ENCODE measurements around the gene NNMT. TPM values are rescaled to one million over a fixed set of nuclear protein-coding genes. Genes with fewer than 3 reads are reported as not detected.

Gene NNMT
- total RNA-seq, 1 experiment from 2014 or later = not detected

GRCh38 chr11:114285599-114285998 lies 10.6 kb upstream of the NNMT start:
- Histone ChIP-seq H3K36me3 (replicated peaks; ENCODE audit: control insufficient read depth, insufficient read depth, low read length) (no peaks in the 10 kb centered on the region), H3K27me3 (ENCODE audit: control insufficient read depth, insufficient read depth, low read length) (0 out of 2 replicates have a peak, but pooled peaks cover 1% of the 10 kb centered on the region), H3K4me3 (ENCODE audit: insufficient read depth, low read depth, low read length) (no peak overlapping the region)
- DNase-seq = no peak

- no peak for DNase-seq
- no peaks in the 10 kb centered on the region for H3K36me3 ChIP-seq (replicated peaks; ENCODE audit: control insufficient read depth, insufficient read depth, low read length)
- H3K27me3 ChIP-seq (ENCODE audit: control insufficient read depth, insufficient read depth, low read length) = no peaks in the 10 kb centered on the region
- H3K4me3 ChIP-seq (ENCODE audit: insufficient read depth, low read depth, low read length) = no peak overlapping the region
Observed at GRCh38 chr11:114286229-114286628, 10.0 kb upstream of the NNMT start.

- no peaks in the 10 kb centered on the region for H3K27me3 ChIP-seq (ENCODE audit: control insufficient read depth, insufficient read depth, low read length)
Observed at GRCh38 chr11:114287154-114287553, 9.0 kb upstream of the NNMT start.

GRCh38 chr11:114288136-114288535 lies 8.1 kb upstream of the NNMT start:
- Histone ChIP-seq H3K27me3 (ENCODE audit: control insufficient read depth, insufficient read depth, low read length) (no peaks in the 10 kb centered on the region), H3K36me3 (replicated peaks; ENCODE audit: control insufficient read depth, insufficient read depth, low read length) (no peaks in the 10 kb centered on the region), H3K4me3 (ENCODE audit: insufficient read depth, low read depth, low read length) (no peak overlapping the region)
- DNase-seq = no peak

More at GRCh38 chr11:114287154-114287553, 9.0 kb upstream of the NNMT start:
- H3K4me3 ChIP-seq (ENCODE audit: insufficient read depth, low read depth, low read length) = no peak overlapping the region
- no peak for DNase-seq
- H3K36me3 ChIP-seq (replicated peaks; ENCODE audit: control insufficient read depth, insufficient read depth, low read length) = no peaks in the 10 kb centered on the region

GRCh38 chr11:114289779-114290178 lies 6.4 kb upstream of the NNMT start:
- Histone ChIP-seq H3K4me3 (ENCODE audit: insufficient read depth, low read depth, low read length) (no peak overlapping the region), H3K36me3 (replicated peaks; ENCODE audit: control insufficient read depth, insufficient read depth, low read length) (no peaks in the 10 kb centered on the region), H3K27me3 (ENCODE audit: control insufficient read depth, insufficient read depth, low read length) (no peaks in the 10 kb centered on the region)
- DNase-seq = no peak

- no peak for DNase-seq
- H3K4me3 ChIP-seq (ENCODE audit: insufficient read depth, low read depth, low read length) = no peak overlapping the region
- H3K27me3 ChIP-seq (ENCODE audit: control insufficient read depth, insufficient read depth, low read length) = no peaks in the 10 kb centered on the region
- no peaks in the 10 kb centered on the region for H3K36me3 ChIP-seq (replicated peaks; ENCODE audit: control insufficient read depth, insufficient read depth, low read length)
Observed at GRCh38 chr11:114290503-114291235, 5.5 kb upstream of the NNMT start.

GRCh38 chr11:114291381-114291780 lies 4.8 kb upstream of the NNMT start:
- H3K4me3 ChIP-seq (ENCODE audit: insufficient read depth, low read depth, low read length) = no peak overlapping the region
- H3K27me3 ChIP-seq (ENCODE audit: control insufficient read depth, insufficient read depth, low read length) = no peaks in the 10 kb centered on the region
- no peaks in the 10 kb centered on the region for H3K36me3 ChIP-seq (replicated peaks; ENCODE audit: control insufficient read depth, insufficient read depth, low read length)
- no peak for DNase-seq

- DNase-seq = no peak
Observed at GRCh38 chr11:114291842-114292680, 4.1 kb upstream of the NNMT start.

GRCh38 chr11:114293201-114293711 lies 2.9 kb upstream of the NNMT start:
- no peaks in the 10 kb centered on the region for H3K27me3 ChIP-seq (ENCODE audit: control insufficient read depth, insufficient read depth, low read length)

More at GRCh38 chr11:114291842-114292680, 4.1 kb upstream of the NNMT start:
- no peak overlapping the region for H3K4me3 ChIP-seq (ENCODE audit: insufficient read depth, low read depth, low read length)
- no peaks in the 10 kb centered on the region for H3K36me3 ChIP-seq (replicated peaks; ENCODE audit: control insufficient read depth, insufficient read depth, low read length)
- H3K27me3 ChIP-seq (ENCODE audit: control insufficient read depth, insufficient read depth, low read length) = no peaks in the 10 kb centered on the region

GRCh38 chr11:114296605-114297372 lies 590 bp downstream of the NNMT start:
- Histone ChIP-seq H3K4me3 (ENCODE audit: insufficient read depth, low read depth, low read length) (no peak overlapping the region), H3K27me3 (ENCODE audit: control insufficient read depth, insufficient read depth, low read length) (no peaks in the 10 kb centered on the region), H3K36me3 (replicated peaks; ENCODE audit: control insufficient read depth, insufficient read depth, low read length) (no peaks in the 10 kb centered on the region)
- no peak for DNase-seq

More at GRCh38 chr11:114293201-114293711, 2.9 kb upstream of the NNMT start:
- no peak for DNase-seq
- no peaks in the 10 kb centered on the region for H3K36me3 ChIP-seq (replicated peaks; ENCODE audit: control insufficient read depth, insufficient read depth, low read length)
- no peak overlapping the region for H3K4me3 ChIP-seq (ENCODE audit: insufficient read depth, low read depth, low read length)

- H3K36me3 ChIP-seq (replicated peaks; ENCODE audit: control insufficient read depth, insufficient read depth, low read length) = no peaks in the 10 kb centered on the region
- no peaks in the 10 kb centered on the region for H3K27me3 ChIP-seq (ENCODE audit: control insufficient read depth, insufficient read depth, low read length)
- no peak overlapping the region for H3K4me3 ChIP-seq (ENCODE audit: insufficient read depth, low read depth, low read length)
- no peak for DNase-seq
Observed at GRCh38 chr11:114297806-114298709, 1.9 kb downstream of the NNMT start.

- H3K27me3 ChIP-seq (ENCODE audit: control insufficient read depth, insufficient read depth, low read length) = no peaks in the 10 kb centered on the region
- no peak overlapping the region for H3K4me3 ChIP-seq (ENCODE audit: insufficient read depth, low read depth, low read length)
- H3K36me3 ChIP-seq (replicated peaks; ENCODE audit: control insufficient read depth, insufficient read depth, low read length) = no peaks in the 10 kb centered on the region
- DNase-seq = no peak
Observed at GRCh38 chr11:114298710-114299109, 2.5 kb downstream of the NNMT start.

GRCh38 chr11:114301088-114301487 lies 4.9 kb downstream of the NNMT start:
- no peaks in the 10 kb centered on the region for H3K27me3 ChIP-seq (ENCODE audit: control insufficient read depth, insufficient read depth, low read length)
- no peak for DNase-seq
- H3K4me3 ChIP-seq (ENCODE audit: insufficient read depth, low read depth, low read length) = no peak overlapping the region
- no peaks in the 10 kb centered on the region for H3K36me3 ChIP-seq (replicated peaks; ENCODE audit: control insufficient read depth, insufficient read depth, low read length)
